H1 (cell line): ENCODE data around the gene RPSA.

Source experiments
- MAX ChIP-seq: IDR thresholded peaks from 2 replicates; pipeline ENCODE4 v1.6.1; 2012; ENCODE audit warnings: inconsistent platforms
- POLR2AphosphoS5 ChIP-seq: IDR thresholded peaks from 2 replicates; pipeline ENCODE4 v1.6.1; 2011; ENCODE audit warnings: low read depth, low read length
- SUZ12 ChIP-seq: fragments of 200-600 bp; sonication (generic); IDR thresholded peaks from 2 replicates; pipeline ENCODE4 v1.6.1; 2012; ENCODE audit warnings: mild to moderate bottlenecking, inconsistent platforms, low read length, moderate library complexity, mixed read lengths

GRCh38 chr3:39407259-39407629 lies 724 bp downstream of the RPSA start:
- TF ChIP-seq POLR2AphosphoS5, result no peak; the same call in 1 of the 2 replicates
- no peak for TF ChIP-seq MAX
- TF ChIP-seq SUZ12, result no peak
